Body of pancreas (tissue), 4 donors: Measurements from ENCODE around the gene DYSF.

Experiments
- POLR2A ChIP-seq, 3 donors: fragments of 450-650 bp; IDR thresholded peaks; one replicate each; pipeline ENCODE4 v1.6.1; 2016; ENCODE audit warnings: antibody characterized with exemption in 3 of 3, mild to moderate bottlenecking in 2 of 3
- TF ChIP-seq, protein P1 (sequence below), 7 experiments: fragments of 450-650 bp in 4 of 7; fragments of 200-600 bp in 3 of 7; sonication (generic) in 3 of 7; IDR thresholded peaks; one replicate each; pipeline ENCODE4 v1.5.1; 2016 to 2019; ENCODE audit warnings: antibody characterized with exemption in 7 of 7

GRCh38 chr2:71613403-71613952 lies 160.1 kb downstream of the DYSF start:
- TF ChIP-seq POLR2A (IDR thresholded peaks at IDR 0.05), result no peak
- TF ChIP-seq, protein P1, sequence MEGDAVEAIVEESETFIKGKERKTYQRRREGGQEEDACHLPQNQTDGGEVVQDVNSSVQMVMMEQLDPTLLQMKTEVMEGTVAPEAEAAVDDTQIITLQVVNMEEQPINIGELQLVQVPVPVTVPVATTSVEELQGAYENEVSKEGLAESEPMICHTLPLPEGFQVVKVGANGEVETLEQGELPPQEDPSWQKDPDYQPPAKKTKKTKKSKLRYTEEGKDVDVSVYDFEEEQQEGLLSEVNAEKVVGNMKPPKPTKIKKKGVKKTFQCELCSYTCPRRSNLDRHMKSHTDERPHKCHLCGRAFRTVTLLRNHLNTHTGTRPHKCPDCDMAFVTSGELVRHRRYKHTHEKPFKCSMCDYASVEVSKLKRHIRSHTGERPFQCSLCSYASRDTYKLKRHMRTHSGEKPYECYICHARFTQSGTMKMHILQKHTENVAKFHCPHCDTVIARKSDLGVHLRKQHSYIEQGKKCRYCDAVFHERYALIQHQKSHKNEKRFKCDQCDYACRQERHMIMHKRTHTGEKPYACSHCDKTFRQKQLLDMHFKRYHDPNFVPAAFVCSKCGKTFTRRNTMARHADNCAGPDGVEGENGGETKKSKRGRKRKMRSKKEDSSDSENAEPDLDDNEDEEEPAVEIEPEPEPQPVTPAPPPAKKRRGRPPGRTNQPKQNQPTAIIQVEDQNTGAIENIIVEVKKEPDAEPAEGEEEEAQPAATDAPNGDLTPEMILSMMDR (IDR thresholded peaks at IDR 0.05), result no peak
